ENCODE measurements around the gene NOP56.

NOP56 gene, protein sequence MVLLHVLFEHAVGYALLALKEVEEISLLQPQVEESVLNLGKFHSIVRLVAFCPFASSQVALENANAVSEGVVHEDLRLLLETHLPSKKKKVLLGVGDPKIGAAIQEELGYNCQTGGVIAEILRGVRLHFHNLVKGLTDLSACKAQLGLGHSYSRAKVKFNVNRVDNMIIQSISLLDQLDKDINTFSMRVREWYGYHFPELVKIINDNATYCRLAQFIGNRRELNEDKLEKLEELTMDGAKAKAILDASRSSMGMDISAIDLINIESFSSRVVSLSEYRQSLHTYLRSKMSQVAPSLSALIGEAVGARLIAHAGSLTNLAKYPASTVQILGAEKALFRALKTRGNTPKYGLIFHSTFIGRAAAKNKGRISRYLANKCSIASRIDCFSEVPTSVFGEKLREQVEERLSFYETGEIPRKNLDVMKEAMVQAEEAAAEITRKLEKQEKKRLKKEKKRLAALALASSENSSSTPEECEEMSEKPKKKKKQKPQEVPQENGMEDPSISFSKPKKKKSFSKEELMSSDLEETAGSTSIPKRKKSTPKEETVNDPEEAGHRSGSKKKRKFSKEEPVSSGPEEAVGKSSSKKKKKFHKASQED

GRCh38 chr20:2651772-2652723, at the start of gene NOP56:
Gene NOP56, plus strand, starts transcription at chr20:2652632. Its CDS starts 29 bp downstream, at chr20:2652661.
- DNase-seq: peak; percentile 92

- DNase-seq: no peak
These were observed 49.7 kb upstream of the NOP56 start for GRCh38 chr20:2602746-2603145.

DNA sequence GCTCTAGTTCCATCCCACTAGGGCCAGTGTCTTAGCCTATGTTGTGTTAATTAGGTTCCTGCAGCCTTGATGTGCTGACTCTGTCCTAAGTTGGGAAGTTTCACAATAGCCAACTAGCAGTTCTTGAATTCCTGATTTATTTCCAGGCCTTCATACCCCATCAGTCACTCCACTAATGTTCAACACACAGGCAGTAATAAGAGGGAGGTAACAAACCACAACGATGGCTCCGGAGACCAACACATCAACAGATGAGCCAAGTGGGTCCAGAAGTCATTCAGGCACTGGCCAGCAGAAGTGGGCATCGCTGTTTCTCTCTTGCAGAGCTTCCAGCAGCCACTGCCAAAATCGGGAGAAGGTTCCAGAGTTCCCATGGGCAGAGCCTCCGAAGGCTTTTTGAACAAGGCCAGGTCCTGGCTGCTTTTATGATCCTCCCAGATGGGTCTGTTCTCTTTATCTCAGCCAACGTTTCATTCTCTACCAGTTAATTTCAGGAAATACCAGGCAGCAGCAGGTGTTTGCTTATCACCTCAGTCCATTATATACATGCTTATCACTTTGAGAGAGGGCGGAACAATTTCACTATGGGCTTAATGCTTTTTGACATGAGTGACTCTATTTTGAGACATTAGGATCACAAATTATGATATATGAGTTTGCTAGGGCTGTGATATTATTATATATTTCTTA, 48.5 kb upstream of the NOP56 start:
- DNase-seq: no peak

DNA sequence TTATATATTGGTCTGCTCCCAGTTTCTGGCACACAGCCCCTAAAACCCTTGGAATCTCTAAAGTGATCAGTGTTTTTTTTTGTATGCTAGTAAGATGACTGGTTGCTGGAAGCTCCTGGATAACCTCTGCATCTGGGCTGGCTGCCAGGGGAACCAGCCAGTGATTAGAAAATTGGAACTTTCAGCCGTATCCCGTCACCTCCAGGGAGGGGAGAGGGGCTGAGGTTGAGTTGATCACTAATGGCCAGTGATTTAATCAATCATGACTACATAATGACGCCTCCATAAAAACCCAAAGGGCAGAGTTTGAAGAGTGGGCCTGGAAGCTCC, 48.0 kb upstream of the NOP56 start:
- no peak for DNase-seq

GRCh38 chr20:2606507-2607006, 45.9 kb upstream of the NOP56 start:
- no peak for DNase-seq

DNA sequence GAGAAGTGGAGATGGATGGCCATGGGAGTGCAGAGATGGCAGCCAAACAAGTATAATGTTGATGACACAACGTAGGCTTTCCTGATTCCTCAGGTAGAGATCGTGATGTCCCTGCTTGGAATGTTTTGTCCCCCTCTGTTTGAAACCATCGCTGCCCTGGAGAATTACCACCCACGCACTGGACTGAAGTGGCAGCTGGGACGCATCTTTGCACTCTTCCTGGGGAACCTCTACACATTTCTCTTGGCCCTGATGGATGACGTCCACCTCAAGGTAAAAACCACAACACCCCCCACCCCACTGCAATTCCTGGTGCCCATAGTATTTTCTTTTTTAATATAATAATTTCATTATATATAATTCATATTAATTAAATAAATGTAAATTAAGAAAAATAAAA, 42.1 kb upstream of the NOP56 start:
- DNase-seq: no peak

GRCh38 chr20:2610941-2611720, 41.3 kb upstream of the NOP56 start:
- DNase-seq: no peak

DNA sequence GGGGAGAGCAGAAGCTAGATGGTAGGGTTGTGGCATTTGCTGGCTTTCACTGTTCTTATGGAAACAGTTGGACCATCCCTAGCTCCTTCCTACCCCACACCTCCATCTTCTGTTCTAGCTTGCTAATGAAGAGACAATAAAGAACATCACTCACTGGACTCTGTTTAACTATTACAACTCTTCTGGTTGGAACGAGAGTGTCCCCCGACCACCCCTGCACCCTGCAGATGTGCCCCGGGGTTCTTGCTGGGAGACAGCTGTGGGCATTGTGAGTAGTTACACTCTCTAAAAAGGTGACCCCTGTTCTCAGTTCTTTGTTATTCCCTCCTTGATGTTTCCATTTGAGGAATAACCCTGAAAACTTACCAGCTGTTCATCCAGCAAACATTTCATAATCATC, 40.4 kb upstream of the NOP56 start:
- no peak for DNase-seq

GRCh38 chr20:2616634-2617033, 35.8 kb upstream of the NOP56 start:
- no peak for DNase-seq

GRCh38 chr20:2617099-2617714, 35.2 kb upstream of the NOP56 start:
- no peak for DNase-seq

DNA sequence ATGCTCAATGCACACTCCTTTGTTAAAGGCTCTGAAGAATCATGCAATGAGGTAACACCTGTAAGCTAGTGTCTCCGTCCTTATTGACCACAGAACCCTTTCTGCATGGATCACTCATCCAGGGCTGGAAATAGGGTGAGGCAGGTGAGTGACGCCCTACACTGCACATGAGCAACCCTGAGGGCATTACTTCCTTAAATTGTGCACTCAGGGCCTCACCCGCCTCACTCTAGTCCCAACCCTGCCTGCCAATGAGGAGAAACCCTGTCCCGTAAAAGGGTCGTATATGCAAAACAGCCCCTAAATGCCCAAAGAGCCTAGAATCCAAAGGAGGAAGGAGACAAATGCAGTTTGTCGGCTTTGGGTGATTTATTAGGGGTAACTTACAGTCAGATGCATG, 33.6 kb upstream of the NOP56 start:
- no peak for DNase-seq

DNA sequence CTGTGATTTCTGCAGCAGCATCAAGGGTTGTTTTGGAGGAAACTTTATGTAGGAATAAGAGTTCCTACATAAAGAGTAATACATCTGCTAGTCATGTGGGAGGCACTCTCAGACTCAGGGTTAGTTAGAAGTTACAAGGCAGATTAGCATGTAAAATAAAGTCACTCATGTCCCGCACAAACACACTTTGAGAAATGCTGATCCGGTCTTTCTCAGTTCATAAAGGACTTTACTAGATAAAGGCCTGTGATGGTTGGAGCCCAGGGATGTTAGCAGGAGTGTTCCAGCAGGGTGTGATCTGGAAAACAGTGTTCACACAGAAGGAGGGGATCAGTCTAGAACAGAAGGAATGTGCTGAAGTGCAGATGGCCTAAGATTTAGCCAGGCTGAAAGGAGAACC, 33.1 kb upstream of the NOP56 start:
- no peak for DNase-seq

- DNase-seq: no peak
These were observed 32.4 kb upstream of the NOP56 start for GRCh38 chr20:2619961-2620595.

DNA sequence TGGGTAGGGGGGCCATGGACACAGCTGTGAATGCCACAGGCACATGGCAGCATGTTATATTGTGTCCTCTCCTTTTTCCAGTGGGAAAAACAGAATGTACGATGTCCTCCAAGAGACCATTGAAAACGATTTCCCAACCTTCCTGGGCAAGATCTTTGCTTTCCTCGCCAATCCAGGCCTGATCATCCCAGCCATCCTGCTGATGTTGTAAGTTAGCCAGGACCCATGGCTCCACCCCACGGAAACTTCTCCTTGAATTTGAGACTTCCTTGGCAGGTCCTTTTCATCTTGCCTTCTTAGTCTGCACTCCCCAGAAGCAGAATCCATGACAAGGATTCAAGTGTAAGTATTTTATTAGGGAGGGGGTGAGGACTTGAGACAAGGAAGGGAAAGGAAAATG, 28.2 kb upstream of the NOP56 start:
- no peak for DNase-seq

DNA sequence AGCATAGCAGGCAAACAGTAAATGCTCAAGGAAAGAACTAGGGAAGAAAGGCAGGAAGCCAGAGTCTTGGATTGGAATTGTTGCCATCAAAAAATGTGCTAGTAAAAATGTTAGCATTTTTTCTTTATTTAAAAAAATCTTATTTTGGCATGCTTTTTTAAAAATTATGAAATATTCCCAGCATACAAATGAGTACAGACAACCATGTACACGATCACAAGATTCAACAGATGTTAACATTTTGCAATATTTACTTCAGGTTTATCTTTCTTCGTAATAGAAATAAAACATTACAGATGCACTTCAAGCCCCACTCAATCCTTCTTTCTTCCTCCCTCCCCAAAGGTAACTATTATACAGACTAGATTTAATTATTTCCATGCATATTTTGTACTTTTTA, 27.4 kb upstream of the NOP56 start:
- no peak for DNase-seq

DNA sequence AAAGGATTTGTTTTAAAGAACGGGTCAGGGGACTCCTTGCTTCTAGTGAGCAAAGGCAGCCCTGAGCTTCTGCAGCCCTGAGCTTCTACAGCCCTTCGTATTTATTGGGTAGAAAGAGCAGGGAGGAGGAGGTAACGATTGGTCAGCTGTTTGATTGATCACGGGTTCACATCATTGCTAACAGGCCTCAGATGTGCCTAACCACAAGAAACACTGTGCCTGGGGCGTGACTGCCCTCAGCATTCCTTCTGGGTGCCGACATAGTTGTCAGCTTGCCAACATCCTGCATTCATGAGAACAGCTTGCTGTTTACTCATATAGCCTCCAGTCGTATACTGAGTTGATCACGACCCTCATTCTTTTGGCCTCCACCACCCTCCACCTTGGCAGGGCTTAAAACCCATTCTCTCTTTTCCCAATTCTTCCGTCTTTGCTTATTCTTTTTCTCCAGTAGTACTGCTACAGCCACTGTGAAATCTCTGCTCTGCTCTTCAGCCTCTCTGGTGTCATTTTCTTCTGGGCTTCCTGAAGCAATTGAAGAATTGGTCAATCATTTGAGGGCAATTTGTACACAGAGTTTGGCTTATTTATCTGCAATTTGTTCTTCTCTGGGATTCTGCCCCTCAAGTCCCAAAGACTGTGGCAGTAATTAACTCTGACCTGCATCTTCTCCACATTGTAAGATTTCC, 25.4 kb upstream of the NOP56 start:
- DNase-seq: no peak

- DNase-seq: no peak
These were observed 21.2 kb upstream of the NOP56 start for GRCh38 chr20:2631228-2631627.

DNA sequence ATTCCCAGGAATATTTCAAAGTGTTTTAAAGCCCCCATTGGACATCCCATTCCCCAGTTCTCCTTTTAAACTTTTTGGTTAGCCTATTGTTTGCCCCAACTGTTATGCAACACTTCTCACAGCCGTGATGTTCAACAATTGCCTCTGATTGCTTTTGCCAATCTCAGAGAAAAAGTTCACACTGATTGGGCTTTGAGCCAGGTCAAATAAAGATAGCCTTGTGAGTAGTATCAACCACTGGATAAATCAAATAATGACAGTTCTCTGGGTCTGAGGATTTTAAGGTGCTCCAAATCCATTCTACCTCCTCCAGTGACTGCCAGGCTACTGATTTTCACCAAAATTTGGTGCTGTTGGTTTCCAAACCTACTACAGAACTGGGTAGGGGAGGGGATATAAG, 19.1 kb upstream of the NOP56 start:
- no peak for DNase-seq

DNA sequence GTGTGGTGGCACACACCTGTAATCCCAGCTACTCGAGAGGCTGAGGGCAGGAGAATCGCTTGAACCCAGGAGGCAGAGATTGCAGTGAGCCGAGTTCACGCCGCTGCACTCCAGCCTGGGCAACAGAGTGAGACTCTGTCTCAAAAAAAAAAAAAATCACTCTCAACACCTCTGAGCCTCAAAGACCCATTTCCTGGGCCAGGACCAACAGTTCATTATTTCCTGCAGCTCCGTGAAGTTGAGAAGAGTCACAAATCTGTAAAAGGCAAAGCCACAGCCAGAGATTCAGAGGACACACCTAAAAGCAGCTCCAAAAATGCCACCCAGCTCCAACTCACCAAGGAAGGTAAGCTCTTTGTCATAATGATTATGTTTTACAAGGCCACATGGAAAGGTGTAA, 15.2 kb upstream of the NOP56 start:
- no peak for DNase-seq

- DNase-seq: no peak
These were observed 12.2 kb upstream of the NOP56 start for GRCh38 chr20:2640260-2640659.

DNA sequence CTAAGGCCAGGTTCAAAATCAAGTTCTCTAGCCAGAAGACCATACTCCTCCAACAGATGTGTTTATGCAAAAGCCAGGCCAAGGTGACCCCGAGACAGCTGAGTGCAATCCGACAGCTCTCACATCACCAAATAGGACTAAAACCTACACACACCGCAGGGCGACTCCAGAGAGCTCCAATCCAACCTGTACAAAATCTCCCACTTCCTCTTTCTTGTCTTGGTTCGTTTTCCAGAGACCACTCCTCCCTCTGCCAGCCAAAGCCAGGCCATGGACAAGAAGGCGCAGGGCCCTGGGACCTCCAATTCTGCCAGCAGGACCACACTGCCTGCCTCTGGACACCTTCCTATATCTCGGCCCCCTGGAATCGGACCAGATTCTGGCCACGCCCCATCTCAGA, 11.5 kb upstream of the NOP56 start:
- DNase-seq: no peak

Data from NCI-H82 (cell line).